HG03520 (cell line): ENCODE results near the gene GIMAP8.
"Not testable (repeated sequence)": the region's sequence is repeated elsewhere in the genome, so short reads cannot be mapped to it uniquely, and the experiment has no call there.

Experiments used
- ATAC-seq: cut with Tn5 transposase; IDR thresholded peaks from one replicate; pipeline ENCODE4 v1.9.1; 2021; ENCODE audit warnings: mild to moderate bottlenecking, moderate library complexity; ENCODE audit not compliant: unreplicated experiment

Gene GIMAP8

GRCh38 chr7:150435390-150436073 lies 14.9 kb upstream of the GIMAP8 start:
- peak; percentile 93 for ATAC-seq

- ATAC-seq = no peak
Observed at GRCh38 chr7:150439967-150440366, 10.5 kb upstream of the GIMAP8 start.

GRCh38 chr7:150441524-150441923 lies 8.9 kb upstream of the GIMAP8 start:
- no peak for ATAC-seq

GRCh38 chr7:150442811-150443210 lies 7.6 kb upstream of the GIMAP8 start:
- no peak for ATAC-seq

- no peak for ATAC-seq
Observed at GRCh38 chr7:150443793-150444540, 6.5 kb upstream of the GIMAP8 start.

- no peak for ATAC-seq
Observed at GRCh38 chr7:150444674-150445365, 5.6 kb upstream of the GIMAP8 start.

GRCh38 chr7:150446288-150446938 lies 4.0 kb upstream of the GIMAP8 start:
- ATAC-seq = no peak

- ATAC-seq = no peak
Observed at GRCh38 chr7:150447966-150448788, 2.3 kb upstream of the GIMAP8 start.

- ATAC-seq = peak; percentile 58
Observed at GRCh38 chr7:150448789-150449147, 1.7 kb upstream of the GIMAP8 start.

GRCh38 chr7:150449206-150449952 lies 1.1 kb upstream of the GIMAP8 start:
- ATAC-seq = no peak

- no peak for ATAC-seq
Observed at GRCh38 chr7:150451097-150451793, 815 bp downstream of the GIMAP8 start.

- ATAC-seq = no peak
Observed at GRCh38 chr7:150451833-150452461, 1.5 kb downstream of the GIMAP8 start.

- ATAC-seq = no peak
Observed at GRCh38 chr7:150453181-150453580, 2.8 kb downstream of the GIMAP8 start.

- no peak for ATAC-seq
Observed at GRCh38 chr7:150453892-150454291, 3.5 kb downstream of the GIMAP8 start.

GRCh38 chr7:150457064-150457463 lies 6.6 kb downstream of the GIMAP8 start:
- ATAC-seq = not testable (repeated sequence)

- no peak for ATAC-seq
Observed at GRCh38 chr7:150458235-150458634, 7.8 kb downstream of the GIMAP8 start.

- no peak for ATAC-seq
Observed at GRCh38 chr7:150458756-150459155, 8.3 kb downstream of the GIMAP8 start.

GRCh38 chr7:150461520-150461919 lies 11.1 kb downstream of the GIMAP8 start:
- ATAC-seq = no peak

GRCh38 chr7:150462413-150462812 lies 12.0 kb downstream of the GIMAP8 start:
- no peak for ATAC-seq
